ENCODE data around the gene SIGLEC6. TPM values are rescaled to one million over a fixed set of nuclear protein-coding genes. Genes with fewer than 3 reads are reported as not detected.

Gene SIGLEC6
- total RNA-seq, 2 donors from 2014 or later: 0.26 TPM; not detected in 1

DNA sequence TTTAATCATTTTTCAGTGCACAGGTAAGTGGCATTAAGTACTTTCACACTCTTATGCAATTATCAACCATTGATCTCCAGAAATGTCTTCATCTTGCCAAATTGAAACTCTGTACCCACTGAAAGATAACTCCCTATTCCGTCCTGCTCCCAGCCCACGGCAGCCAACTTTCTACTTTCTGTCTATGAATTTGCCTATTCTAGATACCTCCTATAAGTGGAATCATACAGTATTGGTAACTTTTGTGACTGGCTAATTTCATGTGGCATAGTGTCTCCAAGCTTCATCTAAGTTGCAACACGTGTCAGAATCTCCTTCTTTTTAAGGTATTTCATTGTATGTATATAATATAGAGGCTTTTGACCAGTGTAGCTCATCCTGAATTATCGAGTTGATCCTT lies 58.9 kb downstream of the SIGLEC6 start:
- Histone ChIP-seq H3K27ac (no peak overlapping the region), H3K27me3 (no peaks in the 10 kb centered on the region), H3K9me3 (no peaks in the 10 kb centered on the region), H3K36me3 (replicated peaks in 1 of 2; ENCODE audit: insufficient read depth in 1 of 2, low read depth in 2 of 2) (no peaks in the 10 kb centered on the region), H3K4me1 (no peaks in the 10 kb centered on the region), H3K4me3 (no peak overlapping the region)
- intact Hi-C loops (cut with DNase I): loop anchor here (10.0 kb wide), 1 partner anchor 182 kb away; no protein-coding TSS in a partner anchor
- 4 to 6% methylated on average over 4 of the region's 4 CpGs for WGBS, 2 donors
- ATAC-seq (no peak), DNase-seq (no peak)
- TF ChIP-seq, protein P1, sequence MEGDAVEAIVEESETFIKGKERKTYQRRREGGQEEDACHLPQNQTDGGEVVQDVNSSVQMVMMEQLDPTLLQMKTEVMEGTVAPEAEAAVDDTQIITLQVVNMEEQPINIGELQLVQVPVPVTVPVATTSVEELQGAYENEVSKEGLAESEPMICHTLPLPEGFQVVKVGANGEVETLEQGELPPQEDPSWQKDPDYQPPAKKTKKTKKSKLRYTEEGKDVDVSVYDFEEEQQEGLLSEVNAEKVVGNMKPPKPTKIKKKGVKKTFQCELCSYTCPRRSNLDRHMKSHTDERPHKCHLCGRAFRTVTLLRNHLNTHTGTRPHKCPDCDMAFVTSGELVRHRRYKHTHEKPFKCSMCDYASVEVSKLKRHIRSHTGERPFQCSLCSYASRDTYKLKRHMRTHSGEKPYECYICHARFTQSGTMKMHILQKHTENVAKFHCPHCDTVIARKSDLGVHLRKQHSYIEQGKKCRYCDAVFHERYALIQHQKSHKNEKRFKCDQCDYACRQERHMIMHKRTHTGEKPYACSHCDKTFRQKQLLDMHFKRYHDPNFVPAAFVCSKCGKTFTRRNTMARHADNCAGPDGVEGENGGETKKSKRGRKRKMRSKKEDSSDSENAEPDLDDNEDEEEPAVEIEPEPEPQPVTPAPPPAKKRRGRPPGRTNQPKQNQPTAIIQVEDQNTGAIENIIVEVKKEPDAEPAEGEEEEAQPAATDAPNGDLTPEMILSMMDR (IDR thresholded peaks at IDR 0.05): no peak
- no peak for TF ChIP-seq POLR2A (IDR thresholded peaks at IDR 0.05)

DNA sequence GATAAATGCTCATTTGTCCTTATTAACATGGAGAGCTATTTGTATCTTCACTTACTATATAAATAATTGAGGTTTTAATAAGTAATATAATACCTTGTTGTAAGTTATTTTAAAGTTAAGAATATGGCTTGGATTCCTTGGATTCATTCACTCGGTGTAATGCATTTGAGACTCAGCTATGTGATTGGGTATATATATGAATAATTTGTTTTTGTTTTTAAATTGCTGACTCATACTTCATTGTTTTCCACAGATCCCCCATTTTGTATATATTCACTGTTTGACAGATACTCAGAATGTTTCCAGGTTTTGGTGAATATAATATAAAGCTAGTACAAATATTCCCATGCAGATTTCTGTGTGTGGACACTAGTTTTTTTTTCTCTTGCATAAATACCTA lies 59.9 kb downstream of the SIGLEC6 start:
- no peak for TF ChIP-seq POLR2A (IDR thresholded peaks at IDR 0.05)
- TF ChIP-seq, protein P1 (IDR thresholded peaks at IDR 0.05): no peak
- 40 to 44% methylated on average over 1 of the region's 1 CpG for WGBS, 2 donors
- no peaks in the 10 kb centered on the region for H3K4me1 ChIP-seq
- H3K27ac ChIP-seq: no peak overlapping the region
- H3K27me3 ChIP-seq: no peaks in the 10 kb centered on the region
- intact Hi-C loops (cut with DNase I): loop anchor here (10.0 kb wide), 1 partner anchor 183 kb away; no protein-coding TSS in a partner anchor
- no peak for DNase-seq
- no peaks in the 10 kb centered on the region for H3K9me3 ChIP-seq
- H3K36me3 ChIP-seq (replicated peaks in 1 of 2; ENCODE audit: insufficient read depth in 1 of 2, low read depth in 2 of 2): no peaks in the 10 kb centered on the region
- no peak for ATAC-seq
- no peak overlapping the region for H3K4me3 ChIP-seq

DNA sequence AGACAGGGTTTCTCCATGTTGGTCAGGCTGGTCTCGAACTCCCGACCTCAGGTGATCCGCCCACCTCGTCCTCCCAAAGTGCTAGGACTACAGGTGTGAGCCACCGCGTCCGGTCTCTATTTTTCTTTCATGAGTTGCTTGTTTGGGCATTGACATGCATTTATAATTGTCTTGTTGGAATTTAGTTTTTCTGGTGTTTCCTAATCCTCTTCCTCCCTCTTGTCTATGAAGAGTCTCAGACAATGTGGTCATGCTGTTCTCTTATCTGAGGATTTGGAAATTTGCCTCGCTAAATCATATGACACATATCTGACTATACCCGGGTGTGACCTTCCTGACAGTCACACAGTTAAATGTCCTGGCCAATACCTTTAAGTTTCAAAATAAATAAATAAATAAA lies 60.5 kb downstream of the SIGLEC6 start:
- no peaks in the 10 kb centered on the region for H3K4me1 ChIP-seq
- H3K36me3 ChIP-seq (replicated peaks in 1 of 2; ENCODE audit: insufficient read depth in 1 of 2, low read depth in 2 of 2): no peaks in the 10 kb centered on the region
- no peak overlapping the region for H3K27ac ChIP-seq
- TF ChIP-seq POLR2A (IDR thresholded peaks at IDR 0.05): no peak
- TF ChIP-seq, protein P1 (IDR thresholded peaks at IDR 0.05): no peak
- no peak for ATAC-seq
- WGBS, 2 donors: 54 to 60% methylated on average over 9 of the region's 9 CpGs
- intact Hi-C loops (cut with DNase I): loop anchor here (10.0 kb wide), 1 partner anchor 184 kb away; no protein-coding TSS in a partner anchor
- H3K9me3 ChIP-seq: no peaks in the 10 kb centered on the region
- H3K27me3 ChIP-seq: no peaks in the 10 kb centered on the region
- no peak overlapping the region for H3K4me3 ChIP-seq
- DNase-seq: no peak

DNA sequence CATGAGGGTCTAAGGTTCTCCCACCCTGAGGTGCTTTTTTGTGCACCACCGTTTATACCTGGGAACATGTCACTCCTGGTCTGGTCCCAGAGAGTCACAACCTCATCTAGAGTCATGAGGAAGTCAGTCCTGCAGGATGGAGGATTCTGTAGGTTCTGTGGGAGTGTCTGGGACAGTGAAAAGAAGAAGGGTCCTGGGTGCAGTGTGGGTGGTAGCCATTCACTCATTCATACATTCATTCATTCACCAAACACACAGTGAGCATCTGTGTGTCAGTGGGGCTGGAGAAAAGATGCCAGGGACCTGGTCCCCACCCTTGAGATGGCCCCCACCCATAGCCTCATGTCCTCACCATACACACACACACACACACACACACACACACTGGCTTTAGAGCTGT lies 61.8 kb downstream of the SIGLEC6 start:
- no peaks in the 10 kb centered on the region for H3K36me3 ChIP-seq (replicated peaks in 1 of 2; ENCODE audit: insufficient read depth in 1 of 2, low read depth in 2 of 2)
- intact Hi-C loops (cut with DNase I): loop anchor here (10.0 kb wide), 1 partner anchor 185 kb away; no protein-coding TSS in a partner anchor
- ATAC-seq: no peak
- no peaks in the 10 kb centered on the region for H3K9me3 ChIP-seq
- no peaks in the 10 kb centered on the region for H3K27me3 ChIP-seq
- H3K27ac ChIP-seq: no peak overlapping the region
- H3K4me1 ChIP-seq: no peaks in the 10 kb centered on the region
- no peak for DNase-seq
- no peak overlapping the region for H3K4me3 ChIP-seq
- 14 to 33% methylated on average over 1 of the region's 1 CpG for WGBS, 2 donors
- TF ChIP-seq, protein P1 (IDR thresholded peaks at IDR 0.05): no peak
- no peak for TF ChIP-seq POLR2A (IDR thresholded peaks at IDR 0.05)

DNA sequence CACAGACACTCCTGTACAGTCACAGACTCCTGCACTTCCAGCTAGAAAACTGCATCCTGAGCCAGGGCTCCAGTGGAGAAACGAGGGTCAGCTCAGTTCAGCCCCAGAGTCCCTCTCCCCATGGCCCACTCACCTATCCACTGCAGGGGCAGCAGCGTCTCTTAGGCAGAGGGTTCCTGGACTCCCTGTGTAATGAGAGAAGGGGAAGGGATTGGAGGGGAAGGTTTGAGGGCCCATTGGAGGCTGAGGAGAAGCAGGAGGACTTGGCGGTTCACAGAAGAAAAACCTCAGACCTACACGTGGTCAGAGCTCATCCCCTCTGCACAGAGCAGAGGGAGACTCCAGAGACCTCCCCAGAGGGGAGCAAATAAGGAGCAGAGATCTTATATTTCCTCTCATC lies 62.3 kb downstream of the SIGLEC6 start:
- H3K9me3 ChIP-seq: no peaks in the 10 kb centered on the region
- H3K27ac ChIP-seq: no peak overlapping the region
- 28 to 38% methylated on average over 4 of the region's 4 CpGs for WGBS, 2 donors
- H3K36me3 ChIP-seq (replicated peaks in 1 of 2; ENCODE audit: insufficient read depth in 1 of 2, low read depth in 2 of 2): no peaks in the 10 kb centered on the region
- no peaks in the 10 kb centered on the region for H3K4me1 ChIP-seq
- DNase-seq (no peak), ATAC-seq (no peak)
- intact Hi-C loops (cut with DNase I): no loop called here
- no peaks in the 10 kb centered on the region for H3K27me3 ChIP-seq
- TF ChIP-seq POLR2A (IDR thresholded peaks at IDR 0.05): no peak
- TF ChIP-seq, protein P1 (IDR thresholded peaks at IDR 0.05): no peak
- no peak overlapping the region for H3K4me3 ChIP-seq

All from body of pancreas (tissue), 4 donors.